HG03457 (cell line): ENCODE data around the gene CD300H.
A peak's percentile ranks its signal among the peaks of the same experiment; 100 is the strongest.
"Not testable (repeated sequence)": the region's sequence is repeated elsewhere in the genome, so short reads cannot be mapped to it uniquely, and the experiment has no call there.

ENCODE experiments used
- ATAC-seq: cut with Tn5 transposase; IDR thresholded peaks from one replicate; pipeline ENCODE4 v1.9.1; 2021; ENCODE audit warnings: moderate number of reproducible peaks; ENCODE audit not compliant: unreplicated experiment

Gene CD300H

DNA sequence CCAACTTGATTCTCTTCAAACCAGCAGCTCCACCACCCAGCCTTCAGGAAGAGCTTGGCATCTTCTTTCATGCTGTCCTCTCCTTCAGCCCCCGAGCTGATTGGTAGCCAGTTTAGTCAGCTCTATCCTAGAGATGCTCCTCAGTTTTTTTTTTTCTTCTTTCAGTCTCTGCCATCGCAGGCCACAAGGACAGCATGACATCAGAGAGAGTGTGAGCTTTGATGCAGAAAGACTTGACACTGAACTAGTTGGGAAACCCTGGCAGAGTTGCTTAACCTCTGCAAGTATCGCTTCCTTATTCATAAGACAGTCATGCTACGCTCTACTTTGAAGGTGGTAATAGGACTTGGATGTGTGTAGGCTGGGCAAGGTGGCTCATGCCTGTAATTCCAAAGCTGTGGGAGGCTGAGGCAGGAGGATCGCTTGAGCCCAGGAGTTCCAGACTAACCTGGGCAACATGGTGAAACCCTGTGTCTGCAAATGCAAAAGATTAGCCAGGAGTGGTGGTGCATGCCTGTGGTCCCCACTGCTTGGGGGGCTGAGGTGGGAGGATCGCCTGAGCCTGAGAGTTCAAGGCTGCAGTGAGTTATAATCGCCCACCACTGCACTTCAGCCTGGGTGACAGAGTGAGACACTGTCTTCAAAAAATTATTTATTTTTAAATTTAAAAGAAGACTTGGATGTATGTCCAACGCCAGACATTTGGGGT is 38.7 kb downstream of the CD300H start:
- peak; percentile 69 for ATAC-seq

DNA sequence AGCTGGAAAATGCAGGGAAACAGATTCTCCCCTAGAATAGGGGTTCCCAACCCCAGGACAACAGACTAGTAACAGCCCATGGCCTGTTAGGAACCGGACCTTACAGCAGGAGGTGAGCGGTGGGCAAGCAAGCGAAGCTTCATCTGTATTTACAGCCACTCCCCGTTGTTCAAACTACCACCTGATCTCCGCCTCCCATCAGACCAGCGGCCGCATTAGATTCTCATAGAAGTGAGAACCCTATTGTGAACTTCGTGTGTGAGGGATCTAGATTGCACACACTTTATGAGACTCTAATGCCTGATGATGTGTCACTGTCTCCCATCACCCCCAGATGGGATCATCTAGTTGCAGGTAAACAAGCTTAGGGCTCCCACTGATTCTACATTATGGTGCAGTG is 39.6 kb downstream of the CD300H start:
- no peak for ATAC-seq

DNA sequence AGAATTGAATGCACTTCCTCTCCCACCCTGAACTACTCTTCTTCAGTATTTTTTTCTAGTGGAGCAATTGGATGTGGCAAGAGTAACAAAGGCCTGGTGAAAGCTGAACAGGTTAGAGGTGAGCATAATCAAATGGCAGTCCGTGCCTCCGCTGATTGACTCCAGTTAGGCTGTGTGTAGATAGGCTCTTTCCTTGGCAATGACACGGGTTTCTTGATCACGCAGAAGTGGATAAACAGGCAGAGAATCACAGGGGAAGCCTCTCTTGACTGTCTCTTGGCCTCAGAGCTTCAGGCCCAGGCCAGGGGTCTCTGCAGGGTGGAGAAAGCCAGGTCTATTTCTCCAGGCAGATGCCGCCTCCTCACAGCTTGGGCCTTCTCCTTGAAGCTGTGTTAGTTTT is 40.2 kb downstream of the CD300H start:
- no peak for ATAC-seq

DNA sequence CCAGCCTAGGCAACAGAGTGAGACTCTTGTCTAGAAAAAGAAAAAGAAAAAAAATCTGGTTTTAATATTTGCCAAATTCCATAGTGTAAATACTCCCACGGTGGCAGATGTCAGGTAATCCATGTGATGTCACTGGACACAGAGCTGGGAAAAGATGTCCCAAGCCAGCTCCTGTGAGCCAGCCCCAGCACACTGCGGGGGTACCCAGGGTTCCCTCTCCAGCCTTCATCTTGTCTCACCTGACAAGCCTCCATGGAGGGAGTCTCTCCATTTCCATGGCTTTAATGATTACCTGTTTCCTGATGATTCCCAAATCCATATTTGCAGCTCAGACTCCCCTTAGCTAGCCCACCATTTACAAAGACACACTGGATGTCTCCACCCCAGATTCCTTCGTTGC is 40.6 kb downstream of the CD300H start:
- no peak for ATAC-seq

DNA sequence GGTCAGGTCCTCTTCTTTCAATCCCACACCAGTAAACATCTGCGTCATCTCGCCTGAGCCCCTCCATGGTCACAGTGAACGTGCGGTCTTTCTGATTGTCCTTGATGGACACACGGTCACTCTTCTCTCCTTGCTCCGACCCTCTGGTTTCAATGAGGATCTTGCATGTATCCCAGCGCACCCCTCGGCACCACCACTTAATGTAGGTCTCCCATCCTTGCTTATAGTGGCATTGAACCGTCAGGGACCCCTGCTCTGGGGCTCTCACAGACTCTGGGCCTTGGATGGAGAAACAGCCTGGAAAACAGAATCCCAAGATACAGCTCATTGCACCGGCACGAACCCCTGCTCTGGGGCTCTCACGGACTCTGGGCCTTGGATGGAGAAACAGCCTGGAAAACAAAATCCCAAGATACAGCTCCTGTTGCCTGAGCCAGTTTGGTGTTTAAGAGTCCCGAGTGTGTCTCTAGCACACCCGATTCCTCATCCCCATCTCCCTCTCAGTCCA is 41.5 kb downstream of the CD300H start:
- no peak for ATAC-seq

DNA sequence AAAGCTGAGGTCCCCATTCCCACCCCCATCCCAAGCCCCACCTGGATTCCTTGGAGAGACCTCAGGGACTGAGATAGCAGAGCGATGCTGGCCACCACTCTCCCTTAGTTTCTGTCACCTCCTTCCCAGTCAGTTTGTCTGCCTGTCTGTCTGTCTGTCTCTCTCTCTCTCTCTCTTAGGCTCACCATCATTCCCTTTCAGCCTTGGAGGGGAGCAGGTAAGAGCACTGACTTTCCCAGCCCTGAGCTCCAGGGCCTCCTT is 41.9 kb downstream of the CD300H start:
- ATAC-seq, result no peak

DNA sequence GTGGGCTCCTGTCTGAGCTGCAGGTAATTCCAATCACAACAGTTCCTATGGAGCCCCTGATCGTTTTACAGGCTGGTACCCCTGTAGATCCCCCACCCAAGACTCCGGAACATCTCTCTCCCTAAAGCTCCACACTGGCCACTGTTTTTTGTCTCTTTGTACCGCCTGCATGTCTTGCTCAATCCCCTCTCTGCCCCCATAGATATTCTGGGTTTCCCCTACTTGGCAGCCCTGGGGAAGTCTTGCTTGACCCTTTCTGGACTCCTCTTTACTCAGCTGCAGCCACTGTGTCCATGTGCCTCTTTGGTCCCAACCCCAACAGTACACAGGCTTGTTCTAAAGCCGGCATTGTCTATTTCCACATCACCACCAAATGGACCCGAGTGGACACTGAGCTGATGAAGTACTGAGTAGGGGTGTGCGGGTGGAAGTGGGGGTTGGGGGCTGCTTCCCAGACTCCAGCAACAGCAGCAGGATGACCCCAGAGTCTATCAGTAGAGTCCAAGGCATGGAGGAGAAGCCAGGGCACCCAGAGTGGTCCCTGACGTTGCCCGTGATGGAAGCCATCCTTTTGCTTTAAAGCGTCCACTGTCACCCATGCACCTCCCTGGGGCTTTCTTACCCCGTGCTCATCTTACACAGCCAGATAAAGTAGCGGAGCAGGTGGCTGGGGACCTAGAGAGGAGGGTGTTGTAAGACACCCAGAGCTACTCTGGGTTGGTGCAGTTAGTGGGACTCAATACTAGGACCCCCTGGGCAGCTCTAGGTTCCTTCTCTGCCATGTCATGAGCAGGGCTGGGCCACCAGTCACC is 42.5 kb downstream of the CD300H start:
- ATAC-seq, result no peak

DNA sequence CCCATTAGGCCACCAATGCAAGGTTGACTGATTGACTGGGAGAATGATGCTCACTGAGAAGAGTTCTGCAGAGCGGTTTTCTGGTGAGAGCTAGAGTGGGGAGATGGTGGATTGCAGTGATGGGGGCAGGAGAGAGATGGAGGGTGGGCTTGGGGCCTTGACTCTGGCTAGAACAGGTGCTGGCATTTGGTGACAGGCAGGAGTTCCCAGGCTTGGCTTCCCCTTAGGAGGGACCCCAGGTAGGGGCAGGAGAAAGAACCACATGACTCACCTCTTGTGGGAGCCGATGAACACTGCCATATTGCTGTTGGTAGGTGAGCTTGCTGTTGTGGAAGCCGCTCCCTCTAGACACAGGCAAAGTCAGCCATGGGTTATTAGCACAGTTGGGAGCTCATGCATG is 44.0 kb downstream of the CD300H start:
- ATAC-seq, result no peak

DNA sequence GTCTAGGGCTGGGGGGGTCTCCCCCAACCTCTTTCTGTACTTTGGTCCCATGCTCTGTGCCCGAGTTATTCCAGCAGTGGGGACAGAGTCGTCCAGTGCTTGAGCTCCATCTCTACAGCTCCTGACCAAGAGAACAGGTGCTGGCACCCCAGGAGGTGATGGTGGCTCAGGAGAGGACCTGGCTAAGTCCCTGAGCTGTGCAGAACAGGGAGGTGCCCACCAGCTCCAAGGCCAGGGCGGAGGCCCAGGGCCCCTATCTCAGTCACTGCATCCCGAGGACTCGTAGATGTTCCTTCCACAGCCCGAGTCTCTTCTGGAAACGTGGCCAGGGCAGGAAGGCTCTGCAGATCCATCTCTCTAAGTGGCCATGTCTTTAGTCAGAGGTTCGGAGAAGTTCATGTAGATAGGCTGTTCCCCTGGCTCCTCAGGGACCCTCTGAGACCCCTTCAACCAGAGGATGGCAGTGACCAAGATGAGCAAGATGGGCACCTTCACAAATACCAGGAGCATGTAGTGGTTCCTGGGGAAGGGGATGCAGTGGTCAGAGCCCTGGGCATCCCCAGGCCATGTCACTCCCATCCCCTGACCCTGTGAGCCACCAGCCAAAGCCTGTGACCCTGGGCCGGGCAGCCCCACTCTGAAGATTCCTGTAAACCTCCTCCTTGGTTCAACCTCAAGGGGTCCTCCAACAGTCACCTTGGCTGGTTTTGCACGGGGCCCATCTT is 44.8 kb downstream of the CD300H start:
- no peak for ATAC-seq

DNA sequence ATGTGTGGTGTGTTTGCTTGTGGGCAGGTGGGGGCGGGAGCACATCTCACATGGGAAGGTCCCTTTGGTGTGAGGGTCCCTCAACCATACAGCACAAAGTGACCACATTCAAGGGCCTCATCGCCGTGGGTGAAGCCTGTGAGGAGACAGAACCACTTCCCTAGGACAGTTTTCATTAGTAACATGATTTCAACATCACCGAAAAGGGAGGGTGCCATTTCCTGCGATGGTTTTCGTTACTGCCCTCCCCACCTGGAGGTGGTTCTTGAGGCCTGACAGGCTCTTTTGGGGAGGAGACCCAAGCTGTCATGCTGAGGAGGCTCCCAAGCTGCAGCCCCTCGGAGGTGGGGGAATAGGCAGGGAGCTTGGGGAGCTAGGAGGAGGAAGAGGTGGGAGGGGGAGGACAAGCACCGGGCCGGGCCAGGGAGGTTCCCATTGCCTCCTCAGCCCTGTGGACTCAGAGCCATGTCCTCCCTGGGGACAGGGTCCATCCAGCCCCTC is 45.6 kb downstream of the CD300H start:
- ATAC-seq, result no peak

DNA sequence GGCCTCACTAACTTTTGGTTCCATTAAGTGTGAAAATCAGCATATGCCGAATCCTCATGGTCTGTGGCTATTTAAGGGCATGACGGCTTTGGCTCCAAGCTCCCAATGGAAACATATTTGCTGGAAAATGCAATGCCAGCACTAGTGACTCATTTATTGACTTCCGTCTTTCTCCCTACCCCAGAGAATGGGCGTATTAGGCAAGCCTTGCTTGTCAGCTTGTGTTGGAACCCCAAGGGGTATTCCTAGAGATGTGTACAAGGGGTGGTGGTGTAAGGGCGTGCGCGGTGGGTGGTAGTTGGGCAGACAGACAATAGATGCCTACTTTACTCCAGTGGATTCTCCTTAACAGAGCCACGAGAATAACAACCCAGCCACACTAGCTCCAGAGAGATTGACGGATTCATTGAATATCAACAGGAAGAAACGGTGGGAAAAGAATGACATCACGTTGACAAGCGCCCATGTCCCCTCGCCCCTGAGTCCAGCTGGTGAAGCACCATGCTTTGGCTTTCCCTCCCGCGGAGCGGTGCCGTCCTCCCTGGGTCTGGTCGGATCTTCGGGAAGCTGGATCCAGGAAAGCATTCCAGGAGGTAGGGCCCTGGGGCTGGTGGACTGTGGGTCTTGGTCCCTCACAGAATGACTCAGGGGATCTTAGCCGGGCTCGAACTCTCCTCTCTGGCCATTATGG is 46.4 kb downstream of the CD300H start:
- no peak for ATAC-seq

DNA sequence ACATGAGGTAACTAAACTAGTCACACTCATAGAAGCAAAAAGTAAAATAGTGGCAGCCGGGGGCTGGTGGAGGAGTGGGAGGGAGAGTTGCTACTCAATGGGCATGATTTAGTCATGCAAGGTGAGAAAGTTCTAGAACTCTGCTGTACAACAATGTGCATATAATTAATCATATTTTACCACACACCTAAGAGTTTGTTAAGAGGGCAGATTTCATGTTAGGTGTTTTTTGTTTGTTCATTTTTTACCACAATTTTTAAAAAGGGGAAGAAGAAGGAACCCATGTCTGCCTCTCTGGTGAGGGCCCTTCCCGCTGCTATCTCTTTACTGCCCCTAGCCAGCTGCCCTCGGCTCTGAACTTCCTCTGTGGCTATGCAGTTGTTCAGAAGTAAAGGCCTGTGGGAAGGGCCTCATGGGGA is 47.3 kb downstream of the CD300H start:
- ATAC-seq, result no peak

DNA sequence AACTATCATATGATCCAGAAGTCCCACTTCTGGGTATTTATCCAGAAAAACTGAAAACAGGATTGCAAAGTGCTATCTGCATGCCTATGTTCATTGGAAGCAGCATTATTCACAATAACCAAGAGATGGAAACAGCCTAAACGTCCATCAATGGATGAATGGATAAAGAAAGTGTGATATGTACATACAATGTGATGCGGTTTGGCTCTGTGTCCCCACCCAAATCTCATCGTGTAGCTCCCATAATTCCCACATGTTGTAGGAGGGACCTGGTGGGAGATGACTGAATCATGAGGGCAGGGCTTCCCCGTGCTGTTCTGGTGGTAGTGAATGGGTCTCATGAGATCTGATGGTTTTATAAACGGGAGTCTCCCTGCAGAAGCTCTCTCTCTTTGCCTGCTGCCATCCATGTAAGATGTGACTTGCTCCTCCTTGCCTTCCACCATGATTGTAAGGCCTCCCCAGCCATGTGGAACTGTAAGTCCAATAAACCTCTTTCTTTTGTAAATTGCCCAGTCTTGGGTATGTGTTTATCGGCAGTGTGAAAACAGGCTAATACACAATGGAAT is 48.8 kb downstream of the CD300H start:
- ATAC-seq, result not testable (repeated sequence)

DNA sequence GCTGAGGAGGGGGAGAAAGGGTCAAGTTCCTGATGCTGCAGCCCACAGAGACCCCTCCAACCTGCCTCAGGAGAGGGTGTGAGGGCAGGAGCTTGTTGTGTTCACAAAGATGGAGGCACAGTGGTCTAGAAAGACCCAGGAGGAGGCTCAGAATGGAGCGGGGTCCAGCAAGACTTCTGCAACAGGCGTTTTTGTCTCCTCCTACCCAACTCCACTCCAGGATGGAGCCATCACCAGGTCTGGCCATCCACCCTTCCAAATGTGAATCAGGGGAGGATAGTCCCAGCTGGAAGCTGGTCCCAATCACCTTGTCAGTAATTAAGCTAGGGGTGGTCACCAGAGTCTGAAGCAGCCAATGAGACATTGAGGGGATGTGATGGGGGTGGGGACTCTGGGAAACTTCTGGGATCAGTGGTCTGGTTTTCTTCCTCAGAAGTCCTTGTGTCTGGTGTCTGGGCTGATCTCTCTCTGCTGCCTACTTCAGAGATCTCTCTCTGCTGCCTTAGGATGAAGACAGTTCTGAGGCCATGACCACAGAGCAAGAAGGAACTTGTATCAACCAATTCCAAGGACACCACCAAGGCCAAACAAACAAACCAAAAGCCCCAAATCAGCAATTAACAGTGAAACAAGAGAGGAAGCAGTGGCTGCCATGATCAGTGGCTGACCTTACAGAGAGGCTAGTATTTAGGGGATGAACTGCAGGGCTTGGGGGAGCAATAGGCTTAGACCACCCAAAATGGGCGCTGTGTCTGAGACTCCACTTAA is 50.6 kb downstream of the CD300H start:
- no peak for ATAC-seq

DNA sequence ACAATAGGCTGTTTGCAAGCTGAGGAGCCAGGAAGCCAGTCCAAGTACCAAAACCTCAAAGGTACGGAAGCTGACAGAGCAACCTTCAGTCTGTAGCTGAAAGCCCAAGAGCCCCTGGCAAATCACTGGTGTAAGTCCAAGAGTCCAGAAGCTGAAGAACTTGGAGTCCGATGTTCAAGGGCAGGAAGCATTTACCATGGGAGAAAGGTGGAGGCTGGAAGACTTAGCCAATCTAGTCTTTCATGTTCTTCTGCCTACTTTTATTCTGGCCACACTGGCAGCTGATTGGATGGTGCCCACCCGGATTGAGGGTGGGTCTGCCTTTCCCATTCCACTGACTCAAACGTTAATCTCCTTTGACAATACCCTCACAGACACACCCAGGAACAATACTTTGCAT is 51.4 kb downstream of the CD300H start:
- no peak for ATAC-seq

DNA sequence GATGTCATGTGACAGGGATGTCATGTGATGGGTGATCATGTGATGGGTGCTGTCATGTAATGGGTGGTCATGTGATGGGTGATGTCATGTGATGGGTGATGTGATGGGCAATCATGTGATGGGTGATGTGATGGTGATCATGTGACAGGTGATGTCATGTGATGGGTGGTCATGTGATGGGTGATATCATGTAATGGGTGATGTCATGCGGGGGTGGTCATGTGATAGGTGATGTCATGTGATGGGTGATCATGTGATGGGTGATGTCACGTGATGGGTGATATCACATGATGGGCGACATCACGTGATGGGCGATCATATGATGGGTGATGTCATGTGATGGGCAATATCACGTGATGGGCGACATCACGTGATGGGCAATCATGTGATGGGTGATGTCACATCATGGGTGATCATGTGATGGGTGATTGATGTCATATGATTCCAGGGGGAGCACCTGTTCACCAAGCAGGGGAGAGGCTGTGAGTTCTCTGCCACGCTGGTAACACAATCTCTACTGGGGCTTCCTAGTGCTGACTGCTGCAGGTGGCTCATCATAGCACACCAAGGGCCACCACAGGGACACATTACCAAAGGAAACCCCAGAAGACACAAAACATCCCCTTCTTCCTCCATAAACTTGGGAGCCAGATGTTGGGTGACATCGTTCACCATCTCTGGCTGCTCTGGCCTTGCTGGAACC is 52.5 kb downstream of the CD300H start:
- no peak for ATAC-seq

DNA sequence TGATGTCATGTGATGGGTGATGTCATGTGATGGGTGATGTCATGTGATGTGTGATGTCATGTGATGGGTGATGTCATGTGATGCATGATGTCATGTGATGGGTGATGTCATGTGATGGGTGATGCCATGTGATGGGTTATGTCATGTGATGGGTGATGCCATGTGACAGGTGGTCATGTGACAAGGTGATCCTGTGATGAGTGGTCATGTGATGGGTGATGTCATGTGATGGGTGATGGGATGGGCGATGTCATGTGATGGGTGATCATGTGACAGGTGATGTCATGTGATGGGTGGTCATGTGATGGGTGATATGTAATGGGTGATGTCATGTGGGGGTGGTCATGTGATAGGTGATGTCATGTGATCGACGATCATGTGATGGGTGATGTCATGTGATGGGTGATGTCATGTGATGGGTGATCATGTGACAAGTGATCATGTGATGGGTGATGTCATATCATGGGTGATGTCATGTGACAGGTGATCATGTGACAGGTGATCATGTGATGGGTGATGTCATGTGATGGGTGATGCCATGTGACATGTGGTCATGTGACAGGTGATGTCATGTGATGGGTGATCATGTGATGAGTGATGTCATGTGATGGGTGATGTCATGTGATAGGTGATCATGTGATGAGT is 53.2 kb downstream of the CD300H start:
- ATAC-seq, result no peak

DNA sequence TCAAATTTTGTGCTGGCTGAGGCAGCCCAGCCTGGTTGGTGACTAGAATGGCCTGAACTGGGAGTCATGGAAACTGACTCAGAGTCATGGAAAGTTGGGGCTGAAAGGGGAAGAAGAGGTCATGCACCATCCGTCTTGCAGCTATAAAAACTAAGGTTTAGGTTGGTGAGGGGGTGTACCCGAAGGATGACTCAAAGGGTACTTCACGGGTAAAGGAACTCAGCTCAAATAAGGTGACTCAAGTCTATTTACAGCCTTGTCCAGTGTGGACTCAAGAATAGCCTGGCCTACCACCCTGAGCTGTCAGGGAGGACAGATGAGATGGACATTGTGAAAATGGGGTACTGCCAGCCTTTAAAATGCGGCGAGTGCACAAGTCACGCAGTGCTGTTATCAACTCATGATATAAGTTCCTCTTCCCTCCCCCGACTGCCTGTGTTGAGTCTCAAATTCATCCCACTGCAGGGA is 54.7 kb downstream of the CD300H start:
- no peak for ATAC-seq

DNA sequence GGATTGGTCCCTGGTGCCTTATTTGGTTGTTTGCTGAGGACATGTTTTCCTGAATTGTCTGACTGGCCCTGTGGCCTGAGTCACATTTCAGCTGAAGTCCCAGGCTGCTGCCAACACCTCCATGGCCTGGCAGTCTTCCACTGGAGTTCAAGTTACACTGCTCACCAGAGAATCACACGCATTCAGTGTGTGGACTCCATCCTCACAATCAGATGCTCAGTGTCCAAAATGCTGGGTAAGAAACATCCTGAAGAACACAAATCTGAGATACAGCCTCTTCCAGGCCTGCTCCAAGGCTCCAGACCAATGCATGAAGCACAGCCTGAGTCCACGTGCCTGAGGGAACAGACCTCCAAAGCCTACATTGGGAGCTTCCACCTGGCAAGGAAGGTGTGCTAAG is 55.3 kb downstream of the CD300H start:
- ATAC-seq, result no peak
